Endometrial microvascular endothelial cells (primary cell): ENCODE data around the gene NPC1. TPM values are rescaled to one million over a fixed set of nuclear protein-coding genes. Genes with fewer than 3 reads are reported as not detected.
"Not testable (repeated sequence)": the region's sequence is repeated elsewhere in the genome, so short reads cannot be mapped to it uniquely, and the experiment has no call there.

Experiments used
- in situ Hi-C: cut with HindIII; loops from 2 replicates; pipeline ENCODE4 v1.10.0; 2017; ENCODE audit warnings: low sequenced_read_pairs, low pct_unique_long_range_greater_than_20kb; ENCODE audit errors: inconsistent ontology term
- total RNA-seq: library from RNA; depleted of rRNA; stranded (reverse); fragments of >200 nt; gene quantifications from one replicate; pipeline ENCODE4 v1.2.3, GENCODE V29; 2015; ENCODE audit errors: inconsistent ontology term

NPC1 gene
- total RNA-seq, 1 donor from 2014 or later: 52.1 TPM

GRCh38 chr18:23613091-23613475 is 26.8 kb upstream of the NPC1 start:
- in situ Hi-C loops: not testable (repeated sequence)

GRCh38 chr18:23612434-23613090 is 26.3 kb upstream of the NPC1 start:
- in situ Hi-C loops: no loop called here

- in situ Hi-C loops: no loop called here
Measured at GRCh38 chr18:23609390-23610023, 23.2 kb upstream of the NPC1 start.

GRCh38 chr18:23608211-23608610 is 21.9 kb upstream of the NPC1 start:
- in situ Hi-C loops: no loop called here

GRCh38 chr18:23605941-23606340 is 19.6 kb upstream of the NPC1 start:
- in situ Hi-C loops: no loop called here

GRCh38 chr18:23599809-23600208 is 13.5 kb upstream of the NPC1 start:
- in situ Hi-C loops: no loop called here

GRCh38 chr18:23596183-23596582 is 9.9 kb upstream of the NPC1 start:
- in situ Hi-C loops: no loop called here

- in situ Hi-C loops: no loop called here
Measured at GRCh38 chr18:23595591-23595990, 9.3 kb upstream of the NPC1 start.

- in situ Hi-C loops: no loop called here
Measured at GRCh38 chr18:23593720-23594119, 7.4 kb upstream of the NPC1 start.

GRCh38 chr18:23592911-23593310 is 6.6 kb upstream of the NPC1 start:
- in situ Hi-C loops: no loop called here

GRCh38 chr18:23591011-23591410 is 4.7 kb upstream of the NPC1 start:
- in situ Hi-C loops: no loop called here

GRCh38 chr18:23588836-23589560 is 2.7 kb upstream of the NPC1 start:
- in situ Hi-C loops: no loop called here

- in situ Hi-C loops: no loop called here
Measured at GRCh38 chr18:23587220-23587642, 925 bp upstream of the NPC1 start.

GRCh38 chr18:23585897-23586248 is 433 bp downstream of the NPC1 start:
- in situ Hi-C loops: no loop called here

- in situ Hi-C loops: no loop called here
Measured at GRCh38 chr18:23585007-23585871, 1.1 kb downstream of the NPC1 start.

- in situ Hi-C loops: no loop called here
Measured at GRCh38 chr18:23584019-23584983, 2.0 kb downstream of the NPC1 start.

- in situ Hi-C loops: no loop called here
Measured at GRCh38 chr18:23583071-23583865, 3.0 kb downstream of the NPC1 start.
